Hematopoietic multipotent progenitor cell treated with erythropoietin and hydrocortisone succinate and interleukin-3 and kit ligand, for 4 days (in vitro differentiated cells): ENCODE measurements around the gene NGDN.

Source experiments
- DNase-seq: peaks from one replicate; pipeline ENCODE4 v3.0.0-alpha.2; 2015

The NGDN gene

GRCh38 chr14:23439107-23439835, 30.2 kb upstream of the NGDN start:
- DNase-seq: no peak

GRCh38 chr14:23441076-23441475, 28.4 kb upstream of the NGDN start:
- no peak for DNase-seq

GRCh38 chr14:23442721-23443356, 26.7 kb upstream of the NGDN start:
- DNase-seq: no peak

GRCh38 chr14:23443411-23443812, 26.1 kb upstream of the NGDN start:
- DNase-seq: no peak

GRCh38 chr14:23443881-23444280, 25.6 kb upstream of the NGDN start:
- no peak for DNase-seq

GRCh38 chr14:23444314-23444713, 25.2 kb upstream of the NGDN start:
- no peak for DNase-seq

- DNase-seq: no peak
These were observed 23.7 kb upstream of the NGDN start for GRCh38 chr14:23445773-23446172.

GRCh38 chr14:23446291-23446851, 23.1 kb upstream of the NGDN start:
- peak; percentile 56 for DNase-seq

- DNase-seq: no peak
These were observed 21.8 kb upstream of the NGDN start for GRCh38 chr14:23447361-23448350.

GRCh38 chr14:23449314-23449713, 20.2 kb upstream of the NGDN start:
- DNase-seq: no peak

GRCh38 chr14:23450379-23450778, 19.1 kb upstream of the NGDN start:
- DNase-seq: no peak

GRCh38 chr14:23452237-23452636, 17.3 kb upstream of the NGDN start:
- no peak for DNase-seq

- peak; percentile 96 for DNase-seq
These were observed 15.1 kb upstream of the NGDN start for GRCh38 chr14:23454445-23454856.

GRCh38 chr14:23456883-23457586, 12.5 kb upstream of the NGDN start:
- peak; percentile 71 for DNase-seq

- DNase-seq: no peak
These were observed 11.7 kb upstream of the NGDN start for GRCh38 chr14:23457587-23458445.

GRCh38 chr14:23460960-23461359, 8.5 kb upstream of the NGDN start:
- DNase-seq: no peak

GRCh38 chr14:23464700-23465099, 4.8 kb upstream of the NGDN start:
- no peak for DNase-seq

- no peak for DNase-seq
These were observed 4.2 kb upstream of the NGDN start for GRCh38 chr14:23465261-23465660.

GRCh38 chr14:23468704-23469126, 788 bp upstream of the NGDN start:
- DNase-seq: no peak

- DNase-seq: no peak
These were observed 452 bp downstream of the NGDN start for GRCh38 chr14:23469906-23470403.

GRCh38 chr14:23470947-23471346, 1.4 kb downstream of the NGDN start:
- no peak for DNase-seq
